Mesenchymal stem cell (in vitro differentiated cells and primary cell): ENCODE data around the gene CAMK1D.

Experiments
- DNase-seq: peaks from one replicate; pipeline ENCODE4 v3.0.0-alpha.2; 2013
- H2AFZ ChIP-seq: one replicate; pipeline ENCODE4 v1.6.1; 2013; ENCODE audit warnings: low read depth, mild to moderate bottlenecking, control low read depth, inconsistent platforms, low read length, moderate library complexity
- H2AK5ac ChIP-seq: 2 replicates; pipeline ENCODE4 v1.6.1; 2013; ENCODE audit warnings: low read length, moderate library complexity, mild to moderate bottlenecking, inconsistent platforms; ENCODE audit not compliant: severe bottlenecking
- H2BK120ac ChIP-seq: one replicate; pipeline ENCODE4 v1.6.1; 2013; ENCODE audit warnings: low read depth, mild to moderate bottlenecking, inconsistent platforms, low read length, moderate library complexity
- H2BK12ac ChIP-seq, 2 experiments: one replicate each; pipeline ENCODE4 v1.6.1; 2013; ENCODE audit warnings: inconsistent platforms in 2 of 2, low read length in 2 of 2, mild to moderate bottlenecking in 2 of 2, moderate library complexity in 2 of 2, control low read depth in 1 of 2
- H2BK15ac ChIP-seq: one replicate; pipeline ENCODE4 v1.6.1; 2013; ENCODE audit warnings: mild to moderate bottlenecking, low read depth, inconsistent platforms; ENCODE audit not compliant: poor library complexity, severe bottlenecking
- H2BK5ac ChIP-seq: 2 replicates; pipeline ENCODE4 v1.6.1; 2013; ENCODE audit warnings: low read depth, mild to moderate bottlenecking, low read length, control low read depth, inconsistent platforms; ENCODE audit not compliant: poor library complexity, severe bottlenecking
- H3K14ac ChIP-seq, 2 experiments: one replicate each; pipeline ENCODE4 v1.6.1; 2013; ENCODE audit warnings: inconsistent platforms in 2 of 2, low read length in 2 of 2, control low read depth in 1 of 2, mild to moderate bottlenecking in 1 of 2, moderate library complexity in 1 of 2
- H3K18ac ChIP-seq, 2 experiments: one replicate each; pipeline ENCODE4 v1.6.1; 2013; ENCODE audit warnings: inconsistent platforms in 2 of 2, low read length in 2 of 2, control low read depth in 1 of 2, low read depth in 1 of 2, mild to moderate bottlenecking in 1 of 2
- H3K23ac ChIP-seq, 2 experiments: one replicate each; pipeline ENCODE4 v1.6.1; 2013; ENCODE audit warnings: inconsistent platforms in 2 of 2, low read length in 2 of 2, mild to moderate bottlenecking in 2 of 2, moderate library complexity in 2 of 2, control low read depth in 1 of 2
- H3K27ac ChIP-seq: 2 replicates; pipeline ENCODE4 v1.5.1; 2013; ENCODE audit warnings: mild to moderate bottlenecking, moderate library complexity, low read length, control low read depth, inconsistent platforms; ENCODE audit not compliant: poor library complexity, severe bottlenecking
- H3K27me3 ChIP-seq, 2 experiments: 2 replicates each; pipeline versions ENCODE4 v1.6.1 to v1.7.0; 2013; ENCODE audit warnings: low read length in 2 of 2, mild to moderate bottlenecking in 2 of 2, moderate library complexity in 2 of 2, control low read depth in 1 of 2, inconsistent platforms in 1 of 2; ENCODE audit not compliant: control insufficient read depth in 1 of 2, insufficient read depth in 1 of 2
- H3K36me3 ChIP-seq, 2 experiments: 2 replicates each; pipeline versions ENCODE4 v1.6.1 to v1.7.0; 2013; ENCODE audit warnings: low read length in 2 of 2, control low read depth in 1 of 2, inconsistent platforms in 1 of 2, low read depth in 1 of 2, mild to moderate bottlenecking in 1 of 2; ENCODE audit not compliant: insufficient read depth in 2 of 2, control insufficient read depth in 1 of 2
- H3K4ac ChIP-seq, 2 experiments: one replicate each; pipeline ENCODE4 v1.6.1; 2013; ENCODE audit warnings: inconsistent platforms in 2 of 2, low read length in 2 of 2, mild to moderate bottlenecking in 2 of 2, moderate library complexity in 2 of 2, control low read depth in 1 of 2, low read depth in 1 of 2
- H3K4me1 ChIP-seq: 2 replicates; pipeline ENCODE4 v1.6.1; 2013; ENCODE audit warnings: low read depth, low read length, control low read depth; ENCODE audit not compliant: control insufficient read depth, insufficient read depth
- H3K4me2 ChIP-seq: 2 replicates; pipeline ENCODE4 v1.6.1; 2013; ENCODE audit warnings: low read length, mild to moderate bottlenecking, inconsistent platforms; ENCODE audit not compliant: poor library complexity, severe bottlenecking
- H3K4me3 ChIP-seq, 2 experiments: 2 replicates each; pipeline versions ENCODE4 v1.5.1 to v1.7.0; 2013; ENCODE audit warnings: low read length in 2 of 2, mild to moderate bottlenecking in 2 of 2, control low read depth in 1 of 2, low read depth in 1 of 2; ENCODE audit not compliant: insufficient read depth in 1 of 2
- H3K79me1 ChIP-seq: replicated peaks from 2 replicates; pipeline ENCODE4 v1.6.1; 2013; ENCODE audit warnings: mild to moderate bottlenecking, control low read depth, low read length, inconsistent platforms; ENCODE audit not compliant: poor library complexity, severe bottlenecking
- H3K9ac ChIP-seq: 2 replicates; pipeline ENCODE4 v1.7.0; 2013; ENCODE audit warnings: mild to moderate bottlenecking, low read length, moderate library complexity
- H3K9me3 ChIP-seq: 2 replicates; pipeline ENCODE4 v1.7.0; 2013; ENCODE audit warnings: mild to moderate bottlenecking, low read length; ENCODE audit not compliant: control insufficient read depth
- H4K8ac ChIP-seq: one replicate; pipeline ENCODE4 v1.6.1; 2013; ENCODE audit warnings: inconsistent platforms, mild to moderate bottlenecking, low read length, moderate library complexity
- H4K91ac ChIP-seq: one replicate; pipeline ENCODE4 v1.6.1; 2013; ENCODE audit warnings: mild to moderate bottlenecking, low read length, inconsistent platforms
- WGBS: methylation state at CpG from one replicate; pipeline ENCODE4 v1.1.7; 2013; ENCODE audit warnings: mixed read lengths; 5-methylcytosine and 5-hydroxymethylcytosine counted together

Gene CAMK1D

GRCh38 chr10:12488626-12489025 lies 139.3 kb downstream of the CAMK1D start:
- peaks cover 0 to 4% of the 10 kb centered on the region in 2 experiments for H3K36me3 ChIP-seq
- no peak overlapping the region for H3K23ac ChIP-seq
- H2BK5ac ChIP-seq = no peak overlapping the region
- H3K27ac ChIP-seq = no peak overlapping the region
- no peak overlapping the region for H2BK120ac ChIP-seq
- H2BK15ac ChIP-seq = no peak overlapping the region
- H3K79me1 ChIP-seq = peaks cover 46% of the 10 kb centered on the region
- no peak overlapping the region for H3K9ac ChIP-seq
- 89% methylated on average over 16 of the region's 16 CpGs for WGBS
- H4K91ac ChIP-seq = no peak overlapping the region
- no peak overlapping the region for H3K14ac ChIP-seq
- H3K4me1 ChIP-seq = peaks cover 18% of the 10 kb centered on the region
- no peak overlapping the region for H3K18ac ChIP-seq
- H3K9me3 ChIP-seq = no peaks in the 10 kb centered on the region
- no peak overlapping the region for H3K4me3 ChIP-seq
- no peak overlapping the region for H2AK5ac ChIP-seq
- no peaks in the 10 kb centered on the region for H3K27me3 ChIP-seq
- H2AFZ ChIP-seq = no peak overlapping the region
- H3K4ac ChIP-seq = no peak overlapping the region
- no peak overlapping the region for H2BK12ac ChIP-seq
- no peak for DNase-seq
- H4K8ac ChIP-seq = no peak overlapping the region
- H3K4me2 ChIP-seq = no peak overlapping the region

GRCh38 chr10:12489357-12489756 lies 140.0 kb downstream of the CAMK1D start:
- no peak overlapping the region for H2AK5ac ChIP-seq
- WGBS = 86% methylated on average over 8 of the region's 8 CpGs
- no peak overlapping the region for H3K4me2 ChIP-seq
- peaks cover 18% of the 10 kb centered on the region for H3K4me1 ChIP-seq
- no peaks in the 10 kb centered on the region for H3K27me3 ChIP-seq
- no peak overlapping the region for H3K27ac ChIP-seq
- H3K23ac ChIP-seq = no peak overlapping the region
- no peak overlapping the region for H3K14ac ChIP-seq
- H4K91ac ChIP-seq = no peak overlapping the region
- H3K79me1 ChIP-seq = peaks cover 41% of the 10 kb centered on the region
- no peak overlapping the region for H2AFZ ChIP-seq
- no peak overlapping the region for H2BK120ac ChIP-seq
- no peak overlapping the region for H3K4me3 ChIP-seq
- no peaks in the 10 kb centered on the region for H3K9me3 ChIP-seq
- H3K36me3 ChIP-seq = peaks cover 0 to 4% of the 10 kb centered on the region in 2 experiments
- H3K18ac ChIP-seq = no peak overlapping the region
- no peak overlapping the region for H2BK5ac ChIP-seq
- DNase-seq = no peak
- no peak overlapping the region for H2BK15ac ChIP-seq
- H4K8ac ChIP-seq = no peak overlapping the region
- no peak overlapping the region for H3K9ac ChIP-seq
- no peak overlapping the region for H2BK12ac ChIP-seq
- no peak overlapping the region for H3K4ac ChIP-seq

- H4K8ac ChIP-seq = no peak overlapping the region
- H3K23ac ChIP-seq = no peak overlapping the region
- no peak overlapping the region for H4K91ac ChIP-seq
- no peak overlapping the region for H3K4me2 ChIP-seq
- H2BK15ac ChIP-seq = no peak overlapping the region
- H3K9me3 ChIP-seq = no peaks in the 10 kb centered on the region
- no peak for DNase-seq
- no peaks in the 10 kb centered on the region for H3K27me3 ChIP-seq
- peaks cover 39% of the 10 kb centered on the region for H3K79me1 ChIP-seq
- no peak overlapping the region for H3K9ac ChIP-seq
- H3K4me3 ChIP-seq = no peak overlapping the region
- H3K14ac ChIP-seq = no peak overlapping the region
- H2BK12ac ChIP-seq = no peak overlapping the region
- H2AK5ac ChIP-seq = no peak overlapping the region
- no peak overlapping the region for H2AFZ ChIP-seq
- H3K18ac ChIP-seq = no peak overlapping the region
- 62% methylated on average over 13 of the region's 13 CpGs for WGBS
- no peak overlapping the region for H3K4ac ChIP-seq
- no peak overlapping the region for H2BK120ac ChIP-seq
- no peak overlapping the region for H3K27ac ChIP-seq
- peaks cover 18% of the 10 kb centered on the region for H3K4me1 ChIP-seq
- H2BK5ac ChIP-seq = no peak overlapping the region
- peaks cover 0 to 4% of the 10 kb centered on the region in 2 experiments for H3K36me3 ChIP-seq
These were observed 140.5 kb downstream of the CAMK1D start for GRCh38 chr10:12489806-12490205.

- Histone ChIP-seq H3K9ac (no peak overlapping the region), H3K27ac (no peak overlapping the region), H2BK5ac (no peak overlapping the region), H3K4me3 (no peak overlapping the region), H2BK12ac (no peak overlapping the region), H3K4me2 (no peak overlapping the region), H4K91ac (no peak overlapping the region), H3K14ac (no peak overlapping the region), H3K36me3 (no peaks in the 10 kb centered on the region), H4K8ac (no peak overlapping the region), H3K4ac (no peak overlapping the region), H2BK15ac (no peak overlapping the region), H2AFZ (no peak overlapping the region), H3K27me3 (no peaks in the 10 kb centered on the region), H3K4me1 (peaks cover 14% of the 10 kb centered on the region), H2BK120ac (no peak overlapping the region), H3K79me1 (peaks cover 34% of the 10 kb centered on the region), H3K18ac (no peak overlapping the region), H2AK5ac (no peak overlapping the region), H3K9me3 (no peaks in the 10 kb centered on the region), H3K23ac (no peak overlapping the region)
- 91% methylated on average over 1 of the region's 1 CpG for WGBS
- DNase-seq = no peak
These were observed 141.6 kb downstream of the CAMK1D start for GRCh38 chr10:12490963-12491362.
